WTC11 (cell line): ENCODE data around the gene CANX. TPM values are rescaled to one million over a fixed set of nuclear protein-coding genes. Genes with fewer than 3 reads are reported as not detected.

Source experiments
- ATAC-seq: fragments of 200-7000 bp; cut with Tn5 transposase; 2 replicates; pipeline ENCODE4 v1.10.0; 2021; ENCODE audit warnings: mild to moderate bottlenecking, moderate library complexity
- CTCF ChIA-PET: fragments of 300-600 bp; sonication (Branson Sonifier 250); formaldehyde crosslinking; loops from one replicate; lab custom pipeline; 2021; ENCODE audit warnings: antibody characterized with exemption; lab: Charles Lee
- POLR2A ChIA-PET: fragments of 350-600 bp; sonication (Branson Sonifier 250); formaldehyde crosslinking; loops from one replicate; lab custom pipeline; 2021; ENCODE audit warnings: antibody characterized with exemption; lab: Charles Lee
- DNase-seq: peaks from one replicate; pipeline ENCODE4 v3.0.0; 2021; ENCODE audit warnings: low spot score
- H3K27ac Mint-ChIP-seq: 2 replicates; pipeline ENCODE4 v1.8.0; 2021; ENCODE audit warnings: mixed read lengths
- H3K27me3 Mint-ChIP-seq: 2 replicates; pipeline ENCODE4 v1.8.0; 2021; ENCODE audit warnings: low read depth, mild to moderate bottlenecking, moderate library complexity, mixed read lengths
- H3K36me3 Mint-ChIP-seq: 2 replicates; pipeline ENCODE4 v1.8.0; 2021; ENCODE audit warnings: mixed read lengths
- H3K4me1 Mint-ChIP-seq: 2 replicates; pipeline ENCODE4 v1.8.0; 2022; ENCODE audit warnings: mixed read lengths
- H3K4me3 Mint-ChIP-seq: 2 replicates; pipeline ENCODE4 v1.8.0; 2021; ENCODE audit warnings: mild to moderate bottlenecking, moderate library complexity, mixed read lengths
- H3K9me3 Mint-ChIP-seq: 2 replicates; pipeline ENCODE4 v1.8.0; 2021; ENCODE audit warnings: mixed read lengths
- CBFB ChIP-seq: sonication (generic); formaldehyde crosslinking; IDR thresholded peaks from 2 replicates; pipeline ENCODE4 v1.8.1; 2022; ENCODE audit warnings: mild to moderate bottlenecking, low read depth, missing genetic modification reagents
- ERG ChIP-seq: fragments of 250-450 bp; sonication (Bioruptor Pico); IDR thresholded peaks from 2 replicates; pipeline ENCODE4 v1.8.0; 2021; ENCODE audit warnings: mild to moderate bottlenecking
- FOXP1 ChIP-seq: sonication (generic); formaldehyde crosslinking; IDR thresholded peaks from 2 replicates; pipeline ENCODE4 v1.8.0; 2022; ENCODE audit warnings: missing genetic modification reagents, mild to moderate bottlenecking, moderate library complexity, borderline replicate concordance
- HMGXB4 ChIP-seq: sonication (generic); formaldehyde crosslinking; IDR thresholded peaks from 2 replicates; pipeline ENCODE4 v1.8.1; 2023; ENCODE audit warnings: mild to moderate bottlenecking, moderate library complexity, missing genetic modification reagents
- MYBL2 ChIP-seq: sonication (generic); formaldehyde crosslinking; IDR thresholded peaks from 2 replicates; pipeline ENCODE4 v1.8.1; 2023; ENCODE audit warnings: mild to moderate bottlenecking, moderate library complexity, missing genetic modification reagents
- NFYB ChIP-seq: sonication (generic); formaldehyde crosslinking; conservative IDR thresholded peaks from 2 replicates; pipeline ENCODE4 v1.8.0; 2022; ENCODE audit warnings: low read depth, missing genetic modification reagents
- NR3C1 ChIP-seq: sonication (generic); formaldehyde crosslinking; conservative IDR thresholded peaks from 2 replicates; pipeline ENCODE4 v1.8.1; 2023; ENCODE audit warnings: low read depth, mild to moderate bottlenecking, missing genetic modification reagents
- PREB ChIP-seq: sonication (generic); formaldehyde crosslinking; IDR thresholded peaks from 2 replicates; pipeline ENCODE4 v1.8.1; 2022; ENCODE audit warnings: mild to moderate bottlenecking, missing genetic modification reagents, moderate library complexity, borderline replicate concordance
- PRRX2 ChIP-seq: fragments of 250-450 bp; sonication (Bioruptor Pico); IDR thresholded peaks from 2 replicates; pipeline ENCODE4 v1.8.0; 2021; ENCODE audit warnings: mild to moderate bottlenecking
- TEAD4 ChIP-seq: sonication (generic); formaldehyde crosslinking; IDR thresholded peaks from 2 replicates; pipeline ENCODE4 v1.8.0; 2022; ENCODE audit warnings: mild to moderate bottlenecking, missing genetic modification reagents
- TP53 ChIP-seq: sonication (generic); formaldehyde crosslinking; IDR thresholded peaks from 2 replicates; pipeline ENCODE4 v1.8.1; 2023; ENCODE audit warnings: mild to moderate bottlenecking, missing genetic modification reagents
- ZBTB21 ChIP-seq: sonication (generic); formaldehyde crosslinking; IDR thresholded peaks from 2 replicates; pipeline ENCODE4 v1.8.1; 2023; ENCODE audit warnings: mild to moderate bottlenecking, missing genetic modification reagents, borderline replicate concordance
- ZNF396 ChIP-seq: fragments of 250-450 bp; sonication (Bioruptor Pico); IDR thresholded peaks from 2 replicates; pipeline ENCODE4 v1.8.0; 2021; ENCODE audit warnings: mild to moderate bottlenecking, moderate library complexity, borderline replicate concordance
- ZNF532 ChIP-seq: fragments of 250-450 bp; sonication (Bioruptor Pico); IDR thresholded peaks from 2 replicates; pipeline ENCODE4 v1.9.0; 2021; ENCODE audit warnings: mild to moderate bottlenecking, borderline replicate concordance
- total RNA-seq: library from RNA; stranded (reverse); gene quantifications from 3 replicates; pipeline ENCODE4 v1.2.3, GENCODE V29; 2021
- TF ChIP-seq, protein P1 (sequence below): fragments of 250-450 bp; sonication (Bioruptor Pico); IDR thresholded peaks from 2 replicates; pipeline ENCODE4 v1.9.0; 2021; ENCODE audit warnings: moderate library complexity, mild to moderate bottlenecking, inconsistent platforms, borderline replicate concordance

Gene CANX
- total RNA-seq, 1 experiment from 2014 or later: 611 TPM

DNA sequence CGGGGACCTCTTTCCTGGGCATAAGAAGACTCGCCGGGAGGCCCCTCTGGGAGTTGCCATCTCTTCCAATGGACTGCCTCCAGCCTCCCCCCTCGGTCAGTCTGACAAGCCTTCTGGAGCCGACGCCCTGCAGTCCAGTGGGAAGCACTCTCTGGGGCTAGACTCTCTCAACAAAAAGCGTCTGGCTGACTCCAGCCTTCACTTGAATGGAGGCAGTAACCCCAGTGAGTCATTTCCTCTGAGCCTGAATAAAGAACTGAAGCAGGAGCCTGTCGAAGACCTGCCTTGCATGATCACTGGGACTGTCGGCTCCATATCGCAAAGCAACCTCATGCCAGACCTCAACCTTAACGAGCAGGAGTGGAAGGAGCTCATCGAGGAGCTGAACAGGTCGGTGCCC is 66.6 kb downstream of the CANX start:
- no peaks in the 10 kb centered on the region for H3K27me3 Mint-ChIP-seq
- POLR2A ChIA-PET: no interaction called here
- peaks cover 37% of the 10 kb centered on the region for H3K36me3 Mint-ChIP-seq
- H3K4me3 Mint-ChIP-seq: no peak overlapping the region
- H3K4me1 Mint-ChIP-seq: peaks cover 28% of the 10 kb centered on the region
- no peaks in the 10 kb centered on the region for H3K9me3 Mint-ChIP-seq
- DNase-seq (no peak), ATAC-seq (no peak)
- no peak for TF ChIP-seq TP53 (CRISPR knock-in tag)
- TF ChIP-seq, protein P1, sequence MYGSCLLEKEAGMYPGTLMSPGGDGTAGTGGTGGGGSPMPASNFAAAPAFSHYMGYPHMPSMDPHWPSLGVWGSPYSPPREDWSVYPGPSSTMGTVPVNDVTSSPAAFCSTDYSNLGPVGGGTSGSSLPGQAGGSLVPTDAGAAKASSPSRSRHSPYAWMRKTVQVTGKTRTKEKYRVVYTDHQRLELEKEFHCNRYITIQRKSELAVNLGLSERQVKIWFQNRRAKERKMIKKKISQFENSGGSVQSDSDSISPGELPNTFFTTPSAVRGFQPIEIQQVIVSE: no peak
- TF ChIP-seq MYBL2: no peak
- TF ChIP-seq ZBTB21 (CRISPR knock-in tag): no peak
- no peak for TF ChIP-seq NFYB (CRISPR knock-in tag)
- no peak for TF ChIP-seq ZNF396
- no peak for TF ChIP-seq TEAD4 (CRISPR knock-in tag)
- TF ChIP-seq PREB (CRISPR knock-in tag): no peak
- H3K27ac Mint-ChIP-seq: 0 out of 2 replicates have a peak overlapping the region, but pooled peaks have one; percentile 38
- CTCF ChIA-PET: interaction anchor here (1.2 kb wide), 1 partner anchor 209 kb away, joined by 3 read pairs; no protein-coding TSS in a partner anchor

DNA sequence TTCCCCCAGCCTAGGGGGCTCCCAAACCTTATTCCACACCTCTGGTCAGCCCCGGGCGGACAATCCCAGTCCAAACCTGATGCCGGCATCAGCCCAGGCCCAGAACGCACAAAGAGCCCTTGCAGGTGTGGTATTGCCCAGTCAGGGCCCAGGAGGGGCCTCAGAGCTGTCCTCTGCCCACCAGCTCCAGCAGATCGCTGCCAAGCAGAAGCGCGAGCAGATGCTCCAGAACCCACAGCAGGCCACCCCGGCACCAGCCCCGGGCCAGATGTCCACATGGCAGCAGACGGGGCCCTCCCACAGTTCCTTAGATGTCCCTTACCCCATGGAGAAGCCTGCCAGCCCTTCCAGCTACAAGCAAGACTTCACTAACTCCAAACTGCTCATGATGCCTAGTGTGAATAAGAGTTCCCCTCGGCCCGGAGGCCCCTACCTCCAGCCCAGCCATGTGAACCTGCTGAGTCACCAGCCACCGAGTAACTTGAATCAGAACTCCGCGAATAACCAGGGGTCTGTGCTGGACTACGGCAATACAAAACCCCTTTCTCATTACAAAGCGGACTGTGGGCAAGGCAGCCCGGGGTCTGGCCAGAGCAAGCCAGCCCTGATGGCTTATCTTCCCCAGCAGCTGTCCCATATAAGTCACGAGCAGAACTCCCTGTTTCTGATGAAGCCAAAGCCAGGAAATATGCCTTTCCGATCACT is 67.4 kb downstream of the CANX start:
- POLR2A ChIA-PET: no interaction called here

More for the DNA sequence above, 67.4 kb downstream of the CANX start:
- DNase-seq (no peak), ATAC-seq (no peak)
- TF ChIP-seq FOXP1 (CRISPR knock-in tag) (no peak), HMGXB4 (no peak), ZNF532 (CRISPR knock-in tag) (no peak), NR3C1 (CRISPR knock-in tag) (no peak), CBFB (CRISPR knock-in tag) (no peak), PRRX2 (CRISPR knock-in tag) (no peak), ERG (no peak)
- Mint-ChIP-seq H3K9me3 (no peaks in the 10 kb centered on the region), H3K4me1 (peaks cover 26% of the 10 kb centered on the region), H3K27me3 (no peaks in the 10 kb centered on the region), H3K4me3 (no peak overlapping the region), H3K27ac (peak overlapping the region; percentile 79), H3K36me3 (peaks cover 45% of the 10 kb centered on the region)
- CTCF ChIA-PET: interaction anchor here (0.7 kb wide), 2 partner anchors 28 to 1091 kb away, joined by 3 to 5 read pairs; no protein-coding TSS in a partner anchor
